Right lobe of liver (tissue), 4 donors: ENCODE measurements around the gene ARHGAP23.

ENCODE experiments used
- POLR2A ChIP-seq: fragments of 450-650 bp; IDR thresholded peaks from one replicate; pipeline ENCODE4 v1.6.1; 2017; ENCODE audit warnings: antibody characterized with exemption, mild to moderate bottlenecking
- TF ChIP-seq, protein P1 (sequence below), 4 donors: fragments of 200-600 bp in 3 of 4; fragments of 450-650 bp in 1 of 4; IDR thresholded peaks; one replicate each; pipeline versions ENCODE4 v1.5.1 to v1.8.0; 2016 to 2022; ENCODE audit warnings: antibody characterized with exemption in 4 of 4, mild to moderate bottlenecking in 2 of 4
- donor health status: DM: no; HTN: no; CAD: no.
- donor health status: DM: no; HTN: no; CAD: no.
- donor health status: DM: no; HTN: yes; CAD: no.

DNA sequence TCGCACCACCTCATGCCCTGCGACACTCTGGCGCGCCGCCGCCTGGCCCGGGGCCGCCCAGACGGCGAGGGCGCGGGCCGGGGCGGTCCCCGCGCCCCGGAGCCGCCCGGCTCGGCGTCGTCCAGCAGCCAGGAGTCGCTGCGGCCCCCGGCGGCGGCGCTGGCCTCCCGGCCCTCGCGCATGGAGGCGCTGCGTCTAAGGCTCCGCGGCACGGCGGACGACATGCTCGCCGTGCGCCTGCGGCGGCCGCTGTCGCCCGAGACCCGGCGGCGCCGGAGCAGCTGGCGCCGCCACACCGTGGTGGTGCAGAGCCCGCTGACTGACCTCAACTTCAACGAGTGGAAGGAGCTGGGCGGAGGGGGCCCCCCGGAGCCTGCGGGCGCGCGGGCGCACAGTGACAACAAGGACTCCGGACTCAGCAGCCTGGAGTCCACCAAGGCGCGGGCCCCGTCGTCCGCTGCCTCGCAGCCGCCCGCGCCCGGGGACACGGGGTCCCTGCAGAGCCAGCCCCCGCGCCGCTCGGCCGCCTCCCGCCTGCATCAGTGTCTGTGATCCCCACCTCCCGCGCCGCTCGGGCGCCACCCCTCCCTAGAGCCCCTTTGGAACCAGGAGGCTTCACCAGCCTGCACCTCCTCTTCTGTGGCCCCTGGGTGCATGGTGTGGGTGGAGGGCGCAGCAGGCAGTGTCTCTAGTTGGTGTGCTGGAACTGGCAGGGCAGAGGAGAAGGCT lies 82.3 kb downstream of the ARHGAP23 start:
- TF ChIP-seq, protein P1, sequence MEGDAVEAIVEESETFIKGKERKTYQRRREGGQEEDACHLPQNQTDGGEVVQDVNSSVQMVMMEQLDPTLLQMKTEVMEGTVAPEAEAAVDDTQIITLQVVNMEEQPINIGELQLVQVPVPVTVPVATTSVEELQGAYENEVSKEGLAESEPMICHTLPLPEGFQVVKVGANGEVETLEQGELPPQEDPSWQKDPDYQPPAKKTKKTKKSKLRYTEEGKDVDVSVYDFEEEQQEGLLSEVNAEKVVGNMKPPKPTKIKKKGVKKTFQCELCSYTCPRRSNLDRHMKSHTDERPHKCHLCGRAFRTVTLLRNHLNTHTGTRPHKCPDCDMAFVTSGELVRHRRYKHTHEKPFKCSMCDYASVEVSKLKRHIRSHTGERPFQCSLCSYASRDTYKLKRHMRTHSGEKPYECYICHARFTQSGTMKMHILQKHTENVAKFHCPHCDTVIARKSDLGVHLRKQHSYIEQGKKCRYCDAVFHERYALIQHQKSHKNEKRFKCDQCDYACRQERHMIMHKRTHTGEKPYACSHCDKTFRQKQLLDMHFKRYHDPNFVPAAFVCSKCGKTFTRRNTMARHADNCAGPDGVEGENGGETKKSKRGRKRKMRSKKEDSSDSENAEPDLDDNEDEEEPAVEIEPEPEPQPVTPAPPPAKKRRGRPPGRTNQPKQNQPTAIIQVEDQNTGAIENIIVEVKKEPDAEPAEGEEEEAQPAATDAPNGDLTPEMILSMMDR (IDR thresholded peaks at IDR 0.05) = peak in 1 of 4 donors; percentile 30
- TF ChIP-seq POLR2A = no peak
